Transverse colon (tissue), 4 donors: ENCODE measurements around the gene ATP2A1. TPM values are rescaled to one million over a fixed set of nuclear protein-coding genes. Genes with fewer than 3 reads are reported as not detected.
"Not testable (repeated sequence)": the region's sequence is repeated elsewhere in the genome, so short reads cannot be mapped to it uniquely, and the experiment has no call there.

Experiments used
- DNase-seq: peaks from one replicate; pipeline ENCODE4 v3.0.0-alpha.2; 2019
- H3K27ac ChIP-seq, 4 donors: fragments of 200-600 bp; sonication (generic); 2 replicates each; pipeline ENCODE4 v1.5.1; 2016 to 2018; ENCODE audit warnings: inconsistent platforms in 4 of 4
- H3K27me3 ChIP-seq: fragments of 200-600 bp; sonication (generic); 2 replicates; pipeline ENCODE4 v1.5.1; 2017; ENCODE audit warnings: inconsistent platforms
- H3K36me3 ChIP-seq, 4 donors: fragments of 200-600 bp; sonication (generic); 2 replicates each; pipeline ENCODE4 v1.5.1; 2017 to 2019; ENCODE audit warnings: inconsistent platforms in 4 of 4
- H3K4me1 ChIP-seq, 4 donors: fragments of 200-600 bp; sonication (generic); 2 replicates each; pipeline ENCODE4 v1.5.1; 2017 to 2020; ENCODE audit warnings: inconsistent platforms in 4 of 4
- H3K4me3 ChIP-seq, 4 donors: fragments of 200-600 bp; sonication (generic); 1 replicate in 1 of 4; 2 replicates in 3 of 4; pipeline versions ENCODE4 v1.5.1 to v1.6.1; 2017 to 2019; ENCODE audit warnings: inconsistent platforms in 4 of 4
- H3K9me3 ChIP-seq, 2 donors: fragments of 200-600 bp; sonication (generic); 2 replicates each; pipeline ENCODE4 v1.5.1; 2017 to 2019; ENCODE audit warnings: inconsistent platforms in 2 of 2
- EP300 ChIP-seq: sonication (generic); formaldehyde crosslinking; IDR thresholded peaks from one replicate; pipeline ENCODE4 v1.6.1; 2017; ENCODE audit warnings: antibody characterized with exemption, low read depth
- POLR2A ChIP-seq: fragments of 450-650 bp; IDR thresholded peaks from one replicate; pipeline ENCODE4 v1.6.1; 2016; ENCODE audit warnings: antibody characterized with exemption, mild to moderate bottlenecking, moderate library complexity
- POLR2AphosphoS5 ChIP-seq, 3 donors: sonication (generic); formaldehyde crosslinking; IDR thresholded peaks; one replicate each; pipeline ENCODE4 v1.6.1; 2016; ENCODE audit warnings: antibody characterized with exemption in 3 of 3
- WGBS, 2 donors: methylation state at CpG; one replicate each; pipeline ENCODE4 v1.1.5; 2018; ENCODE audit warnings: low coverage in 1 of 2; 5-methylcytosine and 5-hydroxymethylcytosine counted together
- in situ Hi-C, 4 donors: fragments of 200-750 bp; cut with MboI; loops; one replicate each; pipeline versions ENCODE4 v1.15.0 to v1.15.1; 2017; ENCODE audit warnings: low sequenced_read_pairs in 3 of 4, low pct_ligation_motif_present in 1 of 4, low pct_unique_long_range_greater_than_20kb in 1 of 4
- intact Hi-C: fragments of 100-400 bp; cut with DNase I; formaldehyde crosslinking; loops from one replicate; pipeline ENCODE4 v1.15.1; 2023; ENCODE audit warnings: low total_unique reads
- total RNA-seq, 4 donors: library from RNA; depleted of rRNA; stranded (reverse); fragments of >200 nt; gene quantifications; one replicate each; pipeline ENCODE4 v1.1.0, GENCODE V29; 2016
- TF ChIP-seq, protein P1 (sequence below), 5 experiments: fragments of 200-600 bp in 3 of 5; fragments of 450-650 bp in 2 of 5; sonication (generic) in 3 of 5; IDR thresholded peaks; 1 replicate in 2 of 5; 2 replicates in 3 of 5; pipeline ENCODE4 v1.5.1; 2016 to 2017; ENCODE audit warnings: antibody characterized with exemption in 5 of 5, inconsistent platforms in 3 of 5, mild to moderate bottlenecking in 2 of 5, moderate library complexity in 1 of 5

Gene ATP2A1
- total RNA-seq, 4 donors from 2014 or later, result 1.1 to 3.2 (median 1.4) TPM; not detected in 1

DNA sequence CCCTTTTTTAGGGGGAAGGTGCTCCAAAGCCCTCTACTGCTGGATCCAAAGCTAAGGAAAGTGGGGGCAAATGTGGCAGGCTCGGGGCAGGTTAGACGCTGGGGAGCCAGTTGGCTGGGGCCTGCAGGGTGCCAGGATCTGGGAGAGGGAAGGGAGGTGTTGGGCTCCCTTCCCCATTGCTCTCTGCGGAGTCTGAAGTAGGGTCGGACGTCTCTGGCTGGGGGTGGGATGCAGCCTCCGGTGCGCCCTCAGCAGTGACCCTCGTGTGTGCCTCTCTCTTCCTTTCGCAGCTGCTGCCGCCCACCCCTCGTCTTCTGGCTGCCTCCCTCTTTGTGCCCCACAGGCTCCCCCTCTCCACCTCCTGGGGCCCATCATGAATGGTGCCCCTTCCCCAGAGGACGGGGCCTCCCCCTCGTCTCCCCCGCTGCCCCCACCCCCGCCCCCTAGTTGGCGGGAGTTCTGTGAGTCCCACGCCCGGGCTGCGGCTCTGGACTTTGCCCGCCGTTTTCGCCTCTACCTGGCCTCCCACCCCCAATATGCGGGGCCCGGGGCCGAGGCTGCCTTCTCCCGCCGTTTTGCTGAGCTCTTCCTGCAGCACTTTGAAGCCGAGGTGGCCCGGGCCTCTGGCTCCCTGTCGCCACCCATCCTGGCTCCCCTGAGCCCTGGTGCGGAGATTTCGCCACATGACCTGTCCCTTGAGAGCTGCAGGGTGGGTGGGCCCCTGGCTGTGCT, 12.4 kb upstream of the ATP2A1 start:
- TF ChIP-seq POLR2AphosphoS5 (IDR thresholded peaks at IDR 0.05), result no peak
- TF ChIP-seq, protein P1, sequence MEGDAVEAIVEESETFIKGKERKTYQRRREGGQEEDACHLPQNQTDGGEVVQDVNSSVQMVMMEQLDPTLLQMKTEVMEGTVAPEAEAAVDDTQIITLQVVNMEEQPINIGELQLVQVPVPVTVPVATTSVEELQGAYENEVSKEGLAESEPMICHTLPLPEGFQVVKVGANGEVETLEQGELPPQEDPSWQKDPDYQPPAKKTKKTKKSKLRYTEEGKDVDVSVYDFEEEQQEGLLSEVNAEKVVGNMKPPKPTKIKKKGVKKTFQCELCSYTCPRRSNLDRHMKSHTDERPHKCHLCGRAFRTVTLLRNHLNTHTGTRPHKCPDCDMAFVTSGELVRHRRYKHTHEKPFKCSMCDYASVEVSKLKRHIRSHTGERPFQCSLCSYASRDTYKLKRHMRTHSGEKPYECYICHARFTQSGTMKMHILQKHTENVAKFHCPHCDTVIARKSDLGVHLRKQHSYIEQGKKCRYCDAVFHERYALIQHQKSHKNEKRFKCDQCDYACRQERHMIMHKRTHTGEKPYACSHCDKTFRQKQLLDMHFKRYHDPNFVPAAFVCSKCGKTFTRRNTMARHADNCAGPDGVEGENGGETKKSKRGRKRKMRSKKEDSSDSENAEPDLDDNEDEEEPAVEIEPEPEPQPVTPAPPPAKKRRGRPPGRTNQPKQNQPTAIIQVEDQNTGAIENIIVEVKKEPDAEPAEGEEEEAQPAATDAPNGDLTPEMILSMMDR (IDR thresholded peaks at IDR 0.05), result no peak
- peaks cover 13 to 27% (median 24%) of the 10 kb centered on the region in 4 donors for H3K4me1 ChIP-seq
- no peak overlapping the region for H3K27ac ChIP-seq
- in situ Hi-C loops, result loop anchor here in 1 of 4 donors (10.0 kb wide), 1 partner anchor 79 kb away; no protein-coding TSS in a partner anchor
- 28% methylated on average over 26 of the region's 32 CpGs; no CpG with 5 or more reads in 1 of the 2 donors for WGBS, 2 donors
- no peaks in the 10 kb centered on the region for H3K27me3 ChIP-seq
- H3K4me3 ChIP-seq, result no peak overlapping the region
- H3K9me3 ChIP-seq, result no peaks in the 10 kb centered on the region
- H3K36me3 ChIP-seq, result peaks cover 0 to 40% (median 15%) of the 10 kb centered on the region in 4 donors
- intact Hi-C loops, result no loop called here
- no peak for DNase-seq

DNA sequence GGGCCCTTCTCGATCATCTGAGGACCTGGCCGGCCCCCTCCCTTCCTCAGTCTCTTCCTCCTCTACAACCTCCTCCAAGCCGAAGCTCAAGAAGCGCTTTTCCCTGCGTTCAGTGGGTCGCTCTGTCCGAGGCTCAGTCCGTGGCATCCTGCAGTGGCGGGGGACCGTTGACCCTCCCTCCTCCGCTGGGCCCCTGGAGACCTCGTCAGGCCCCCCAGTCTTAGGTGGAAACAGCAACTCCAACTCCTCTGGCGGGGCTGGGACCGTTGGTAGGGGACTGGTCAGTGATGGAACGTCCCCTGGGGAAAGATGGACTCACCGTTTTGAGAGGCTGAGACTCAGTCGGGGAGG, 11.9 kb upstream of the ATP2A1 start:
- in situ Hi-C loops, result loop anchor here in 1 of 4 donors (10.0 kb wide), 1 partner anchor 78 kb away; no protein-coding TSS in a partner anchor
- H3K27me3 ChIP-seq, result no peaks in the 10 kb centered on the region
- no peak for DNase-seq
- TF ChIP-seq, protein P1 (IDR thresholded peaks at IDR 0.05), result no peak
- no peak for TF ChIP-seq POLR2A
- no peak for TF ChIP-seq EP300
- no peak for TF ChIP-seq POLR2AphosphoS5 (IDR thresholded peaks at IDR 0.05)
- no peak overlapping the region for H3K4me3 ChIP-seq
- no peak overlapping the region for H3K27ac ChIP-seq
- peaks cover 13 to 27% (median 24%) of the 10 kb centered on the region in 4 donors for H3K4me1 ChIP-seq
- H3K9me3 ChIP-seq, result no peaks in the 10 kb centered on the region
- 80 to 92% methylated on average over 4 to 17 of the region's 17 CpGs for WGBS, 2 donors
- intact Hi-C loops, result no loop called here
- H3K36me3 ChIP-seq, result peaks cover 0 to 45% (median 15%) of the 10 kb centered on the region in 4 donors

DNA sequence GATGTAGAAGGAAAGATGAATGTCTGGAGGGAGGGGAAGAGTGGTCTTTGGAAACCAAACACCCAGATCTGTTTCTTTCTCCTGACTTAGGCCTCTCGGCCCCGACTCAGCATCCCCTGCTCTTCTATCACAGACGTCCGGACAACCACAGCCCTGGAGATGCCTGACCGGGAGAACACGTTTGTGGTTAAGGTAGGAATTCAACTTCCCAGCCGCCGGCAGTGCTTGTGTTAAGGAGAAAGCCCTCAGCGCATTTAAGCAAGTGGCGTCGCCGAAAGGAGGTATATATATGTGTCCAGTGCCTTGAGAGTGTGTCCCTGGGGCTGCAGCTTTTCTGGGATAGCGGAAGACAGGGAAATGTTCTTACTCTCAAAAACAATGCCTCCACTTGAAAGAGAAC, 11.0 kb upstream of the ATP2A1 start:
- no peaks in the 10 kb centered on the region for H3K27me3 ChIP-seq
- intact Hi-C loops (no loop called here), in situ Hi-C loops (loop anchor here in 1 of 4 donors (10.0 kb wide), 1 partner anchor 78 kb away; no protein-coding TSS in a partner anchor)
- peaks cover 0 to 45% (median 15%) of the 10 kb centered on the region in 4 donors for H3K36me3 ChIP-seq
- H3K9me3 ChIP-seq, result no peaks in the 10 kb centered on the region
- no peak for TF ChIP-seq POLR2AphosphoS5 (IDR thresholded peaks at IDR 0.05)
- TF ChIP-seq, protein P1 (IDR thresholded peaks at IDR 0.05), result no peak
- no peak for TF ChIP-seq EP300
- TF ChIP-seq POLR2A, result no peak
- peaks cover 13 to 27% (median 24%) of the 10 kb centered on the region in 4 donors for H3K4me1 ChIP-seq
- H3K4me3 ChIP-seq, result no peak overlapping the region
- 87 to 93% methylated on average over 6 to 13 of the region's 13 CpGs for WGBS, 2 donors
- H3K27ac ChIP-seq, result no peak overlapping the region
- DNase-seq, result no peak

DNA sequence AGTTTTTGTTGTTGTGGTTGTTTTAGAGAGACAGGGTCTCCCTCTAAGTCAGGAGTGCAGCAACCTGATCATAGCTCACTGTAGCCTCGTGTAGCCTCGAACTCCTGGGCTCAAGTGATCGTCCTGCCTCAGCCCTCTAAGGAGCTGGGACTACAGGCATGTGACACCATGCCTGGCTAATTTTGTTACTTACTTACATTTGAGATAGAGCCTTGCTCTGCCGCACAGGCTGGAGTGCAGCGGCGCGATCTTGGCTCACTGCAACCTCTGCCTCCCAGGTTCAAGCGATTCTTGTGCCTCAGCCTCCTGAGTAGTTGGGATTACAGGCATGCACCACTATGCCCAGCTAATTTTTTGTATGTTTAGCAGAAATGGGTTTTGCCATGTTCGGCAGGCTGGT, 10.6 kb upstream of the ATP2A1 start:
- H3K9me3 ChIP-seq, H3K27me3 ChIP-seq, DNase-seq, H3K4me3 ChIP-seq, intact Hi-C loops, H3K27ac ChIP-seq: not testable (repeated sequence)
- in situ Hi-C loops, result loop anchor here in 1 of 4 donors (10.0 kb wide), 1 partner anchor 77 kb away; no protein-coding TSS in a partner anchor
- H3K36me3 ChIP-seq, result peaks cover 0 to 45% (median 15%) of the 10 kb centered on the region in 4 donors
- H3K4me1 ChIP-seq, result peaks cover 13 to 24% (median 22%) of the 10 kb centered on the region in 4 donors
- WGBS, 2 donors, result 93 to 100% methylated on average over 1 to 9 of the region's 9 CpGs
